Measurements from ENCODE around the gene CBFB. TPM values are rescaled to one million over a fixed set of nuclear protein-coding genes. Genes with fewer than 3 reads are reported as not detected.

Gene CBFB
- total and polyA plus RNA-seq, 2 experiments from 2014 or later, result 26.1 to 26.9 TPM

GRCh38 chr16:67105881-67106280 is 76.9 kb downstream of the CBFB start (continued):
- no peak for TF ChIP-seq ZNF462 (CRISPR knock-in tag; IDR thresholded peaks at IDR 0.05)
- TF ChIP-seq EZH2phosphoT487 (IDR thresholded peaks at IDR 0.05; ENCODE audit: unreplicated experiment), result no peak

- no peaks in the 10 kb centered on the region; the same call in 2 of the 3 replicates for H3K9me3 Mint-ChIP-seq
- H3K36me3 Mint-ChIP-seq (ENCODE audit: low read depth), result no peaks in the 10 kb centered on the region; the same call in 2 of the 3 replicates
- H2AFZ ChIP-seq, result peak overlapping the region; percentile 100
- peak overlapping the region; percentile 99 for H3K4me2 ChIP-seq
- ATAC-seq (no peak), DNase-seq (ENCODE audit: low spot score) (no peak)
- peaks cover 21% of the 10 kb centered on the region for H4K20me1 ChIP-seq (replicated peaks; ENCODE audit: insufficient read depth)
- H3K4me3 ChIP-seq, result peak overlapping the region; percentile 98; the same call in 1 of the 2 replicates
- H3K4me3 Mint-ChIP-seq, result 0 out of 3 replicates have a peak overlapping the region, but pooled peaks have one; percentile 98
- peaks cover 6% of the 10 kb centered on the region for H3F3A ChIP-seq (replicated peaks; ENCODE audit: low read depth)
- H3K4me1 ChIP-seq (ENCODE audit: insufficient read depth), result peaks cover 10% of the 10 kb centered on the region
- no peaks in the 10 kb centered on the region for H3K36me3 ChIP-seq (ENCODE audit: insufficient read depth)
- no peaks in the 10 kb centered on the region for H3K9me2 ChIP-seq (ENCODE audit: insufficient read depth)
- H3K27me3 Mint-ChIP-seq (ENCODE audit: insufficient read depth, low read depth, poor library complexity), result peaks cover 10% of the 10 kb centered on the region
- peaks cover 35% of the 10 kb centered on the region for H3K79me2 ChIP-seq (replicated peaks; ENCODE audit: insufficient read depth)
- H3K4me1 Mint-ChIP-seq, result peaks cover 13% of the 10 kb centered on the region; the same call in 2 of the 3 replicates
- H3K27ac Mint-ChIP-seq, result no peak overlapping the region
- peaks cover 10% of the 10 kb centered on the region; the same call in 1 of the 2 replicates for H3K27me3 ChIP-seq (ENCODE audit: insufficient read depth)
- no peak overlapping the region for H3K27ac ChIP-seq (ENCODE audit: low read depth)
- TF ChIP-seq REST (IDR thresholded peaks at IDR 0.05; ENCODE audit: unreplicated experiment), result no peak
- TF ChIP-seq ZNF462 (CRISPR knock-in tag; IDR thresholded peaks at IDR 0.05), result no peak
- TF ChIP-seq CREB1 (CRISPR knock-in tag; IDR thresholded peaks at IDR 0.05; ENCODE audit: low read depth), result no peak
- TF ChIP-seq JUNB (IDR thresholded peaks at IDR 0.05; ENCODE audit: unreplicated experiment), result no peak
These were observed 79.5 kb downstream of the CBFB start for GRCh38 chr16:67108489-67108888.

Measured in GM23338 (cell line).